Kidney epithelial cell (primary cell): ENCODE measurements around the gene GSN. TPM values are rescaled to one million over a fixed set of nuclear protein-coding genes. Genes with fewer than 3 reads are reported as not detected.

Experiments used
- DNase-seq: peaks from one replicate; pipeline ENCODE4 v3.0.0-alpha.2; 2010; ENCODE audit warnings: low read depth
- H3K27me3 ChIP-seq: 2 replicates; pipeline ENCODE4 v1.6.0; 2011; ENCODE audit warnings: low read length; ENCODE audit not compliant: control insufficient read depth, insufficient read depth
- H3K36me3 ChIP-seq: 2 replicates; pipeline ENCODE4 v1.5.1; 2011; ENCODE audit warnings: low read length; ENCODE audit not compliant: control insufficient read depth, insufficient read depth
- H3K4me3 ChIP-seq: 2 replicates; pipeline ENCODE4 v1.5.1; 2011; ENCODE audit warnings: low read depth, mild to moderate bottlenecking, control low read depth, low read length
- total RNA-seq: library from RNA; depleted of rRNA; stranded (reverse); fragments of >200 nt; gene quantifications from 2 replicates; pipeline ENCODE4 v1.2.3, GENCODE V29; 2015
- TF ChIP-seq, protein P1 (sequence below): IDR thresholded peaks from 2 replicates; pipeline ENCODE4 v1.5.1; 2011; ENCODE audit warnings: mild to moderate bottlenecking, moderate library complexity, low read length, control low read depth, inconsistent platforms; ENCODE audit not compliant: insufficient read depth, poor library complexity, severe bottlenecking

Gene GSN
- total RNA-seq, 1 donor from 2014 or later: 163 TPM

DNA sequence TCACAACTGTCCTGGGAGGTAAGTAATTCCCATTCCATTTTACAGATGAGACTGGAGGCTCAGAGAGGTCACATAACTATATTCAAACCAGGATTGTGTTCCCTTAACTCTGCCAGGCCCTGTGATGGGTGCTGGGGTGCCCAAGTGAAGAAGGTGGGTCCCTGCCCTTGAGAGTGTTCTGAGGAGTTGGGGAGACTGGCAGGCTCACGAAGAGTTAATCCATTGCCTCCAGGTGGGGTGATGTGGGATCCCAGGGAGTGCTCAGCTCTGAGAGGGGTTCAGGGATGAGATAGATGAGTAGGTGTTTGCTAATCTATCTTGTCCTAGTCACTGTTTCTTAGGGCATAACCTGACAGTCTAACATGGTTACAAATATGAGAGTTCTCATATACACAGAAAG is 36.7 kb downstream of the GSN start:
- no peak for DNase-seq
- Histone ChIP-seq H3K27me3 (no peaks in the 10 kb centered on the region), H3K36me3 (peaks cover 3% of the 10 kb centered on the region), H3K4me3 (no peak overlapping the region)
- TF ChIP-seq, protein P1, sequence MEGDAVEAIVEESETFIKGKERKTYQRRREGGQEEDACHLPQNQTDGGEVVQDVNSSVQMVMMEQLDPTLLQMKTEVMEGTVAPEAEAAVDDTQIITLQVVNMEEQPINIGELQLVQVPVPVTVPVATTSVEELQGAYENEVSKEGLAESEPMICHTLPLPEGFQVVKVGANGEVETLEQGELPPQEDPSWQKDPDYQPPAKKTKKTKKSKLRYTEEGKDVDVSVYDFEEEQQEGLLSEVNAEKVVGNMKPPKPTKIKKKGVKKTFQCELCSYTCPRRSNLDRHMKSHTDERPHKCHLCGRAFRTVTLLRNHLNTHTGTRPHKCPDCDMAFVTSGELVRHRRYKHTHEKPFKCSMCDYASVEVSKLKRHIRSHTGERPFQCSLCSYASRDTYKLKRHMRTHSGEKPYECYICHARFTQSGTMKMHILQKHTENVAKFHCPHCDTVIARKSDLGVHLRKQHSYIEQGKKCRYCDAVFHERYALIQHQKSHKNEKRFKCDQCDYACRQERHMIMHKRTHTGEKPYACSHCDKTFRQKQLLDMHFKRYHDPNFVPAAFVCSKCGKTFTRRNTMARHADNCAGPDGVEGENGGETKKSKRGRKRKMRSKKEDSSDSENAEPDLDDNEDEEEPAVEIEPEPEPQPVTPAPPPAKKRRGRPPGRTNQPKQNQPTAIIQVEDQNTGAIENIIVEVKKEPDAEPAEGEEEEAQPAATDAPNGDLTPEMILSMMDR: no peak

DNA sequence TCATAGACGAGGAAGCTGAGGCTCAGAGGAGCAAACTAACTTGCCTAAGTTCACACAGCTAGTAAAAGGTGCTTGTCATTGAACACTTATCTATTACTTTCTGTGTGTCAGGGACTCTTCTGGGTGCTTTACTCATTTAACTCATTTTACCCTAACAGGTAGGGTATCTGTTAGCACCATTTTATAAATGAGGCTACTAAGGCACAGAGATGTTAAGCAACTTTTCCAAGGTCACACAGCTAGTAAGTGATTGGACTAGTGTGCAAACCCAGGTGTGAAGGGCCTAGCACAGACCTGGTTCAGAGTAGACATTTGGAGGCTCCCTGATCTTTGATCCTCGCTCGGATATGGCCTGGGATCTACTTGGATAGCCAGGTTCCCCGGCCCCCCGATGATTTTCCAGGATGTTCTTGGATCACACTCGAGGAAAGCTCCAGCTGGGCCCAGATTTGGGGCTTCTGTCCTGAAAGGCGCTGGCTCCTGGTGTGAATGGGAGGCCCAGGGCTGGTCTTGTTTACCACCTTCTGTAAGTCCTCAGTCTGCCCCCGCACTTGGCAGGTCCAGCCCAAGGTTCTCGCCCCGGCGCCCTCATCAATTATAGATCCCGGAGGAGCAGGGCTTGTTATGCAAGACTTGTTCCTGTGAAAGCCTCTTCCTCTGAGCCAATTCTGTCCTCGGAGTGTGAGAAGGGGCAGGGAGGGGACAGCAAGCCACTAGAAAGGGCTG is 37.5 kb downstream of the GSN start:
- H3K27me3 ChIP-seq: no peaks in the 10 kb centered on the region
- H3K4me3 ChIP-seq: no peak overlapping the region
- peaks cover 3% of the 10 kb centered on the region for H3K36me3 ChIP-seq
- TF ChIP-seq, protein P1: no peak
- no peak for DNase-seq

DNA sequence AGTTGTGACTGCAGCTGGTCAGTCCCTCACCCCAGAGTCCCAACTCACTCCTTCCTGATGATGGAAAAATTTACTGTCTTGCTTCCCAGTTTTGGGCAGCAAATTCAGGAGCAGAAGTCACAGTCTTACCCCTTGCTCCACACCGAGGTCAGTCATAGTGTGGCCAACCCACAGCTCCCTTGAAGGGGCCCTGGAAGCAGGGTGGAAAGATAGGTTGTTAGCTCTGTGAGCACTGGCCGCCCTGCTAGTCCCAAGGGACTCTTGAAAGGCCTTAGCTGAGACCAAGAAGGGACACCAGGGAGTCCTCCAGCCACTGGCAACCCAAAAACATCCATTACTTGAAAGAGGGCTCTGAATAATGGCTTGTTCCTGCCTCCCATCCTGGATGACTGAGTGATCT is 40.0 kb downstream of the GSN start:
- H3K4me3 ChIP-seq: no peak overlapping the region
- H3K27me3 ChIP-seq: no peaks in the 10 kb centered on the region
- no peak for DNase-seq
- no peaks in the 10 kb centered on the region for H3K36me3 ChIP-seq
- TF ChIP-seq, protein P1: no peak

DNA sequence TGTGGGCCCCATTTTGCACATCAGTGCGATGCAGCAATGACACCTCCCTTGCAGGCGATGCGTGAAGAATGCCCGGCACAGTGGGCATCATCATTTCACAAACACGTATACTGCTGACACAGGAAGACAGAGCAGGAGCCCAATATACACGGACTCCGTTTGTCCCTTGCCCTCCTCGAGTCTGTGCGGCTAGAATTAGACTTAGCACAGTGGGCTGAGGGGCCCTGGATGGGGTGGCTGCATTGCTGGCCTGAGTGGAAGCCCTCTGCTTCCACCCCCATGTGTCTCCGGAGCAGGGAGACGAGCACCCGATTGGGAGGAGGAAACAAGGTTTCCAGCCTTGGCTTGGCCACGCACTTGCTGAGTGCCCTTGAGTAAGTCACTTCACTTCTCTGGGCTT is 40.8 kb downstream of the GSN start:
- no peaks in the 10 kb centered on the region for H3K36me3 ChIP-seq
- TF ChIP-seq, protein P1: no peak
- no peak for DNase-seq
- no peak overlapping the region for H3K4me3 ChIP-seq
- no peaks in the 10 kb centered on the region for H3K27me3 ChIP-seq

DNA sequence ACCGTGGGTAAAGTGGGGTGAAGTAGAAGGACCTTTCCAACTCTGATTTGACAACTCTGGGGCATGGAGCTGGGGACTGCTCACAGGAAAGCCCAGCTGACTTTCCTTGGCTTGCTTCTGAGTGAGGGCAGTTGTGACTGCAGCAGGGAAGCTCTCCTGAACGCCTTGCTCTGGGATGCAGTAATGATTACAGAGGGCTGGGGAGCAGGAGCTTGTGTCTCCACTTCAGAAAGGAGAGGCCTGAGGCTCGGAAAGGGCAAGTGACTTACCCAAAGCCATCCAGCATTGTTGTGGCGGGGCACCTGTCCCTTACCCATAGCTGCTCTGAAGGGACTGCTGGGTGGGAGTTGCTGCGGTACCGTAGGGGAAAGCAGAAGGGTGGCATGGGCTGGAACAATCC is 41.2 kb downstream of the GSN start:
- no peaks in the 10 kb centered on the region for H3K27me3 ChIP-seq
- TF ChIP-seq, protein P1: no peak
- H3K4me3 ChIP-seq: no peak overlapping the region
- H3K36me3 ChIP-seq: no peaks in the 10 kb centered on the region
- no peak for DNase-seq
